Natural killer cell (primary cell): ENCODE measurements around the gene METAP1D. TPM values are rescaled to one million over a fixed set of nuclear protein-coding genes. Genes with fewer than 3 reads are reported as not detected.

ENCODE experiments used
- ATAC-seq, 3 donors: fragments of 150-1000 bp in 2 of 3; fragments of 200-7000 bp in 1 of 3; cut with Tn5 transposase; 1 replicate in 1 of 3; 2 replicates in 2 of 3; pipeline ENCODE4 v1.10.0; 2021; ENCODE audit warnings: mild to moderate bottlenecking in 2 of 3, moderate library complexity in 2 of 3
- DNase-seq, 2 donors: peaks; one replicate each; pipeline versions ENCODE4 v3.0.0 to v3.0.0-alpha.2; 2013 to 2021; ENCODE audit warnings: mixed read lengths in 1 of 2
- H3K27ac ChIP-seq: one replicate; pipeline ENCODE4 v1.5.1; 2013; ENCODE audit warnings: mild to moderate bottlenecking, low read length
- H3K27me3 ChIP-seq: one replicate; pipeline ENCODE4 v1.6.1; 2013; ENCODE audit warnings: low read length; ENCODE audit not compliant: control insufficient read depth, insufficient read depth
- H3K36me3 ChIP-seq: one replicate; pipeline ENCODE4 v1.6.1; 2013; ENCODE audit warnings: low read length; ENCODE audit not compliant: control insufficient read depth, insufficient read depth
- H3K4me1 ChIP-seq: one replicate; pipeline ENCODE4 v1.6.1; 2013; ENCODE audit warnings: low read length; ENCODE audit not compliant: control insufficient read depth, insufficient read depth
- H3K4me3 ChIP-seq: one replicate; pipeline ENCODE4 v1.5.1; 2013; ENCODE audit warnings: low read length
- H3K9me3 ChIP-seq: one replicate; pipeline ENCODE4 v1.6.1; 2013; ENCODE audit warnings: low read length; ENCODE audit not compliant: control insufficient read depth, insufficient read depth
- H3K27ac Mint-ChIP-seq, 2 donors: one replicate each; pipeline ENCODE4 v1.8.0; 2022; ENCODE audit warnings: mild to moderate bottlenecking in 2 of 2, mixed read lengths in 2 of 2, moderate library complexity in 1 of 2
- H3K27me3 Mint-ChIP-seq, 2 donors: one replicate each; pipeline ENCODE4 v1.8.0; 2022; ENCODE audit warnings: low read depth in 2 of 2, mixed read lengths in 2 of 2
- H3K36me3 Mint-ChIP-seq: one replicate; pipeline ENCODE4 v1.8.0; 2022; ENCODE audit warnings: mixed read lengths
- H3K4me1 Mint-ChIP-seq, 2 donors: one replicate each; pipeline ENCODE4 v1.8.0; 2022; ENCODE audit warnings: mixed read lengths in 2 of 2
- H3K4me3 Mint-ChIP-seq: one replicate; pipeline ENCODE4 v1.8.0; 2022; ENCODE audit warnings: mild to moderate bottlenecking, moderate library complexity, mixed read lengths
- H3K9me3 Mint-ChIP-seq, 2 donors: one replicate each; pipeline ENCODE4 v1.8.0; 2022; ENCODE audit warnings: mixed read lengths in 2 of 2
- WGBS: methylation state at CpG from one replicate; pipeline ENCODE4 v1.1.7; 2013; ENCODE audit warnings: missing lambda C conversion rate; ENCODE audit not compliant: insufficient coverage; 5-methylcytosine and 5-hydroxymethylcytosine counted together
- intact Hi-C: fragments of 100-400 bp; cut with micrococcal nuclease; formaldehyde crosslinking; loops from one replicate; pipeline ENCODE4 v1.14.2; 2022
- total RNA-seq, 4 donors: library from RNA; stranded (reverse); fragments of 120-200 nt in 1 of 4; gene quantifications; one replicate each; pipeline versions ENCODE4 v1.2.3 to v1.2.4, GENCODE V29; 2013 to 2022
- TF ChIP-seq, protein P1 (sequence below): fragments of 200-600 bp; IDR thresholded peaks from one replicate; pipeline ENCODE4 v1.8.0; 2022; ENCODE audit warnings: antibody characterized with exemption

METAP1D gene
- total RNA-seq, 3 donors from 2014 or later (not counting 1 experiment from before 2014, with no cell fraction given), result 2.8 to 3.4 (median 3.2) TPM

DNA sequence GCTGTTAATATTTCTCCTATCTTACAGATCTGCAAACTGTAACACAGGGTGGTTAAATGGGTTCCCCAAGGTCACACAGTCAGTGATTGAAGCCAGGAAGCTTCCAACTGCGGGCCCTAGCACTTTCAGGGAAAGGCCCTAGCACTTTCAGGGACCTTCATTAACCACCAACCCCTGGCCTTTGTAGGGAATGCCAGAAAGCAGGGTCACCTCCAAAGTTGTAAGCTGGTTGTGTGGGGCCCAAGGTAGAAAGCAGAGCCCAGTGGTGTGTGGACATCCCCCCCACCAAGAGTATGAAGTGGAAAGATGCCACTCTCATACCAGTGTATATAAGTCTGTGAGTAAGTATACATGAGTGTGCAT lies 98.5 kb downstream of the METAP1D start:
- DNase-seq, result no peak
- intact Hi-C loops, result no loop called here
- ATAC-seq, result no peak
- no peak overlapping the region for H3K4me3 ChIP-seq
- no peaks in the 10 kb centered on the region for H3K36me3 ChIP-seq
- peaks cover 6% of the 10 kb centered on the region for H3K9me3 ChIP-seq
- peaks cover 90% of the 10 kb centered on the region for H3K27me3 ChIP-seq
- no peak overlapping the region for H3K27ac ChIP-seq
- peaks cover 50 to 60% of the 10 kb centered on the region in 2 donors for H3K27me3 Mint-ChIP-seq
- 29% methylated on average over 1 of the region's 1 CpG for WGBS
- TF ChIP-seq, protein P1, sequence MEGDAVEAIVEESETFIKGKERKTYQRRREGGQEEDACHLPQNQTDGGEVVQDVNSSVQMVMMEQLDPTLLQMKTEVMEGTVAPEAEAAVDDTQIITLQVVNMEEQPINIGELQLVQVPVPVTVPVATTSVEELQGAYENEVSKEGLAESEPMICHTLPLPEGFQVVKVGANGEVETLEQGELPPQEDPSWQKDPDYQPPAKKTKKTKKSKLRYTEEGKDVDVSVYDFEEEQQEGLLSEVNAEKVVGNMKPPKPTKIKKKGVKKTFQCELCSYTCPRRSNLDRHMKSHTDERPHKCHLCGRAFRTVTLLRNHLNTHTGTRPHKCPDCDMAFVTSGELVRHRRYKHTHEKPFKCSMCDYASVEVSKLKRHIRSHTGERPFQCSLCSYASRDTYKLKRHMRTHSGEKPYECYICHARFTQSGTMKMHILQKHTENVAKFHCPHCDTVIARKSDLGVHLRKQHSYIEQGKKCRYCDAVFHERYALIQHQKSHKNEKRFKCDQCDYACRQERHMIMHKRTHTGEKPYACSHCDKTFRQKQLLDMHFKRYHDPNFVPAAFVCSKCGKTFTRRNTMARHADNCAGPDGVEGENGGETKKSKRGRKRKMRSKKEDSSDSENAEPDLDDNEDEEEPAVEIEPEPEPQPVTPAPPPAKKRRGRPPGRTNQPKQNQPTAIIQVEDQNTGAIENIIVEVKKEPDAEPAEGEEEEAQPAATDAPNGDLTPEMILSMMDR, result no peak
- peaks cover 56 to 69% of the 10 kb centered on the region in 2 donors for H3K4me1 Mint-ChIP-seq
- H3K36me3 Mint-ChIP-seq, result no peaks in the 10 kb centered on the region
- peaks cover 85% of the 10 kb centered on the region for H3K4me1 ChIP-seq
- H3K9me3 Mint-ChIP-seq, result no peaks in the 10 kb centered on the region
- peak overlapping the region; percentile 51 for H3K4me3 Mint-ChIP-seq
- peak overlapping the region in 1 of 2 donors; percentile 76 for H3K27ac Mint-ChIP-seq

DNA sequence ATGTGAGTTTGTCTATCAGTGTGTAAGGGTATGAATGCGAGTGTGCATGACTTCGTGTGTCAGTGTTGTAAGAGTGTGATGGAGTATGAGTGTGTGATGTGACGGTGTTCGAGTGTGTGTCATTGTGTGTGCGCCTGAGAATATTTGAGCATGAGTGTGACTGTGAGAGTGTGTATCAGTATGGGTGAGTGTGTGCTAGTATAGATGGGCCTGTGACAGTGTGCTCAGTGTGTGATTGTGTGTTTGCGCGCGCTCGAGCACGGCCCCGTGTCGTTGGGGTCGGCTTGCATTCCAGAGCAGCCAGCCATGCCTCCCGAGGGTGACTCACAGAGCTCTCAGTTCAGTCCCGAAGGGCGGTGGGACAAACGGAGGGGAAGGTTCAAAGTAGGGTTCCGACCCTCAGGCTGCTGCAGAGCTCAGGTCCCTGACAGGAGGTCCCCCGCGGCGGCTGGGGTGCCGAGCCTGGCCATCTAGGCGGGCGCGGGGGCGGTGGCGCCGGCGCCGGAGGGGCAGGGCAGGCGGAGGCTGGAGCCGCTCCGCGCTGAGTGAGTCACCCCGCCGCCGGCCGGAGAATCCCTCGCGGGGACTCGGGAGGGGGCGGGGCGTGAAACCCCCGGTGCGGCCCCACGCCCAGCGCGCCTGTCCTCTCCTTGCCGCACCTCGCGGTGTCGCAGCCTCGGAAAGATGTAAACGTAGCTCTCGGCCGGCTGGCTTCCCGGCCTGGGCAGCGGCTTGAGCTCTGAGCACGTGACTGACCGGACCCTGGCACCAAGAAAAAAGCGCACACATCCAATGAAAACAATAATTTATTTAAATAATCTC lies 99.1 kb downstream of the METAP1D start:
- WGBS, result 5% methylated on average over 61 of the region's 61 CpGs
- Mint-ChIP-seq H3K9me3 (no peaks in the 10 kb centered on the region), H3K27me3 (peaks cover 48 to 58% of the 10 kb centered on the region in 2 donors), H3K27ac (peak overlapping the region in 1 of 2 donors; percentile 76), H3K36me3 (no peaks in the 10 kb centered on the region), H3K4me3 (peak overlapping the region; percentile 51), H3K4me1 (peaks cover 56 to 74% of the 10 kb centered on the region in 2 donors)
- intact Hi-C loops, result no loop called here
- Histone ChIP-seq H3K36me3 (no peaks in the 10 kb centered on the region), H3K4me1 (peaks cover 91% of the 10 kb centered on the region), H3K4me3 (no peak overlapping the region), H3K27me3 (peaks cover 90% of the 10 kb centered on the region), H3K27ac (no peak overlapping the region), H3K9me3 (peaks cover 6% of the 10 kb centered on the region)
- ATAC-seq (peak in 2 of 3 donors; percentile 19 to 37), DNase-seq (peak; percentile 59 to 67)
- TF ChIP-seq, protein P1, result no peak

DNA sequence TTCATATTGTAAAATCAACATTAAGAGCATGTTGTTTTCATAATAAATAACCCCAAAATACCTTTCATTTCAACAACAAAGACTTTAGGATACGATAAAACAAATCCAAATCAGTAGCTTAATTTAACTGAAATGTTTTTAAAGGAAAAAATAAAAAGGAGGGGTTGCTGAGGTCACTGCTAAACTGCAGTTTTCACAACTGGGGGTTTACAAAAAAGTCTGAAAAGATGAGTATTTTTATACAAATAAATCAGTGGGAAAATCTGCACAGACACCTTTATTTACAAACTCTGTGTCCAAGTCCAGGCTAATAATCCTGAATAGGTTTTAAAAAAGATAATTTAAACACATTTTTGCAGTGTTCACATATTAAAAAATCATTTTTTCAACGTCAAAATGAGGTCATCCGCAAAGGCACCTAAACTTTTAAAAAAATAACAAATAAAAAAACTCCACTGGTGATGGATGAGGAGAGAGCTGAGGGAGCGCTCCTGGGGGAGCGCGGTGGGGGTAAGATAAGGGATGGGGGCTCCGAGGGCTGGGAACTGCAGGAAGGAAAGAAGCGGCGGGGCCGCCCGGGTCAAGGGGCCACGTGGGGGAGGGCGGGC lies 99.8 kb downstream of the METAP1D start:
- peaks cover 56 to 76% of the 10 kb centered on the region in 2 donors for H3K4me1 Mint-ChIP-seq
- DNase-seq (no peak), ATAC-seq (no peak)
- Histone ChIP-seq H3K27ac (no peak overlapping the region), H3K27me3 (peaks cover 88% of the 10 kb centered on the region), H3K9me3 (peaks cover 6% of the 10 kb centered on the region), H3K36me3 (no peaks in the 10 kb centered on the region), H3K4me1 (peaks cover 89% of the 10 kb centered on the region), H3K4me3 (no peak overlapping the region)
- TF ChIP-seq, protein P1, result no peak
- intact Hi-C loops, result loop anchor here (2.0 to 10.0 kb wide), 5 partner anchors 97 to 1285 kb away; partner anchors contain the start of genes GAD1 and HAT1
- no peaks in the 10 kb centered on the region for H3K36me3 Mint-ChIP-seq
- H3K4me3 Mint-ChIP-seq, result peak overlapping the region; percentile 37
- 9% methylated on average over 10 of the region's 13 CpGs for WGBS
- no peaks in the 10 kb centered on the region for H3K9me3 Mint-ChIP-seq
- peak overlapping the region in 1 of 2 donors; percentile 60 for H3K27ac Mint-ChIP-seq
- H3K27me3 Mint-ChIP-seq, result peaks cover 49 to 61% of the 10 kb centered on the region in 2 donors
